Stimulated activated naive CD8-positive, alpha-beta T cell treated with anti-CD3 and anti-CD28 coated beads, Interleukin-15, Interleukin-2, amounts not matched to agents 100 ng/mL and 50 ng/mL, for 24 hours (primary cell): Measurements from ENCODE around the gene SLAMF9.

ENCODE experiments used
- H3K27ac Mint-ChIP-seq: one replicate; pipeline ENCODE4 v1.8.0; 2021; ENCODE audit warnings: mild to moderate bottlenecking, mixed read lengths
- H3K27me3 Mint-ChIP-seq: one replicate; pipeline ENCODE4 v1.8.0; 2021; ENCODE audit warnings: mixed read lengths
- H3K36me3 Mint-ChIP-seq: one replicate; pipeline ENCODE4 v1.8.0; 2021; ENCODE audit warnings: low read depth, mixed read lengths
- H3K4me1 Mint-ChIP-seq: one replicate; pipeline ENCODE4 v1.8.0; 2021; ENCODE audit warnings: low read depth, mixed read lengths
- H3K4me3 Mint-ChIP-seq: one replicate; pipeline ENCODE4 v1.8.0; 2021; ENCODE audit warnings: mild to moderate bottlenecking, mixed read lengths
- H3K9me3 Mint-ChIP-seq: one replicate; pipeline ENCODE4 v1.8.0; 2021; ENCODE audit warnings: mixed read lengths

SLAMF9 gene

DNA sequence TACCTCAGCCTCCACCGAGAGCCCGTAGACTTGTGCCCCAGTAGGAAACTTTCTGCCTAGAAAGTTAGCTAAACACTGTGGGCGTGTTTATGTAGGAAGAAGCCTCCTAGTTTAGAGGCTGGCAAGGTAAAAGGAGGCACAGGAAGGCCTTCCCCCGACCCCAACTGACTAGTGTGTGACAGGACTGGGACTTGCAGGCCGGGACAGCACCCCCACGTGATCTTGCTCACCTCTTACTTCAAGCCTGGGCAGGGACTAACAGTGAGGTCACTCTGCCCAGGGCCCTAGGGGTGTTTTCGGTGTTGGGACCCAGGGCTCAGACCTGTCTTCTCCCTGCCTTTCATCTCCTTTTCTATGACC, 28.3 kb downstream of the SLAMF9 start:
- no peaks in the 10 kb centered on the region for H3K27me3 Mint-ChIP-seq
- H3K4me3 Mint-ChIP-seq: peak overlapping the region; percentile 98
- H3K27ac Mint-ChIP-seq: peak overlapping the region; percentile 99
- peaks cover 34% of the 10 kb centered on the region for H3K36me3 Mint-ChIP-seq
- peaks cover 48% of the 10 kb centered on the region for H3K4me1 Mint-ChIP-seq
- H3K9me3 Mint-ChIP-seq: no peaks in the 10 kb centered on the region

DNA sequence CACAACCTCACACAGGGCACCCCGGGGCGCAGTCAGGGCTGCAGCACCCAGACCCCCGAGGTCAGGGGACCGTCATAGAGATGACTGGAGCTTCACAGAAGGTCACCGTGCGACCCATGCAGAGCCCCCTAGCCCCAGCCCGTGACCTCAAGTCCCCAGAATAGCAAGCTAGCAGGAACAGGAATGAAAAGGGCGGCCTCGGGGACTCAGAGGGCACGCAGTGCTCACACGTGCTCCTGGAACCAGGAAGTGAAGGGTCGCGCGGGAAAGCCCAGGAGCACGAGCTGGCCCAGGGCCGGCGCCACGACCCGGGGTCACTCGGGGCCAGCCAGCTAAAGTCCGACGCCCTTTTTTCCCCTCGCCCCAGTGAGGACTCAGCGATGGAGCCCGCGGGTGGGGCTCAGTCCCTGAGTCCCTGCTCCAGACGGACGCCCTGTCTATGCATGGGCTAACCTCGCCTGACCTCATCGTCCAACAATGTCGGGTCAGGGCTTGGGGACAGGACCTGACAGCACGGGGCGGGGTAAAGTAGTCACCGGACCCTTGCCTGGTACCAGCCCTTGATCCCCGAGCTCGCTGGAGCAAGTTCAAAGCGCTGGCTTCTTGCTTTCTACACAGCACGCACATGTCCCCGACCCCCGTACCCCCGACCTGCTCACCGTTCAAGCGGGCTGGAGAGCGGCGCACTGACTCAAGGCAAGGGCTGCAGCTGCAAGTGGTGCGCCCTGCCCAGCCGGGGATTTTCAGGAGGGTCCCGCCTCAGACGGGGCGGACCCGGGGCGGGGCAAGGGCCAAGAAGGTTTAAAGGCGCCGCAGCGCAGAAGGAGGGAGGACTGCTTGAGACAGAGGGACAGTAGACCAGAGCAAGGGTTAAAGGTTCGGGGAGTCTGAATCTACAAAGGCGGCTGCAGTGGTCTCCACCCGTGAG, 29.0 kb downstream of the SLAMF9 start, which contains the start of gene TAGLN2:
Gene TAGLN2, minus strand, starts transcription at position 717 of the 928 bp plus-strand sequence. CDS start 4,998 bp downstream, outside the sequence.
- Mint-ChIP-seq H3K9me3 (no peaks in the 10 kb centered on the region), H3K4me3 (peak within 1 kb of the TSS; percentile 98), H3K36me3 (peaks cover 41% of the 10 kb centered on the region), H3K27ac (peak within 1 kb of the TSS; percentile 99), H3K4me1 (peaks cover 55% of the 10 kb centered on the region), H3K27me3 (no peaks in the 10 kb centered on the region)

DNA sequence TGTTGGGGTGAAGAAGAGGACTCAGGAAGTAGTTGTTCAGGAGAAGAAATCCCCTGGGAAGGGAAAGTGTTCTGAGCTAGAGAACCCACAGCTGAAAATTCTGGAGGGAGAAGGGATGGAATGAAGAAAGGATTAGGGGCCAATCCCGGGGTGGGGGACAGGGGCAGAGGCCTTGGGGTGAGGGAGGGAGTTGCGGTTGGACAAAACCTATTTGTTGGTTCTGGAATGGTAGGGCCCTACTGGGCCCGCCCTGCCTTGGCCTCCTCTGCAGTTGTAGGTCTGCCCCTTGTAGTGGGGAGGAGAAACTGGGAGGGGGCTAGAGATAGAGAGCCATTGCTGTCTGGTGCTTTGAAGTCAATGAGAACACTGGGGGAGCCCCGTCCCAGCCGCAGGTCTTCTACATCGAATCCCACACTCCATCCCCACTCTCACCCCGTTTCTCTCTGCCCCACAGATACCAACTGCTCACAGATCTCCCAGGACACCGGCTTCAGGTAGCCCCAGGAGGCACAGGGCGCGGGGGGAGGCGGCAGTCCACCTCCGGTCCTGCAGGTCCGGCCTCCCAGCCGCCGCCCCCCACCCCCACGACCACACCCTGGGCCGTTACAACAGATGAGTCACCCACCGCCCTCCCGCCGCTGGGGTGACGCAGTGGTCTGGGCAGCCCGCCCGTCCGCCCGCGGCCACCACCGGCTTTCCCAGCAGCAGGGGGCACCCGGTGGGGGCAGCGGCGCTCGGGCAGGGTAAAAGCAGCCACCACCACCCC, 29.8 kb downstream of the SLAMF9 start:
- Mint-ChIP-seq H3K36me3 (peaks cover 49% of the 10 kb centered on the region), H3K4me3 (peak overlapping the region; percentile 98), H3K27ac (peak overlapping the region; percentile 99), H3K9me3 (no peaks in the 10 kb centered on the region), H3K27me3 (no peaks in the 10 kb centered on the region), H3K4me1 (peaks cover 63% of the 10 kb centered on the region)

DNA sequence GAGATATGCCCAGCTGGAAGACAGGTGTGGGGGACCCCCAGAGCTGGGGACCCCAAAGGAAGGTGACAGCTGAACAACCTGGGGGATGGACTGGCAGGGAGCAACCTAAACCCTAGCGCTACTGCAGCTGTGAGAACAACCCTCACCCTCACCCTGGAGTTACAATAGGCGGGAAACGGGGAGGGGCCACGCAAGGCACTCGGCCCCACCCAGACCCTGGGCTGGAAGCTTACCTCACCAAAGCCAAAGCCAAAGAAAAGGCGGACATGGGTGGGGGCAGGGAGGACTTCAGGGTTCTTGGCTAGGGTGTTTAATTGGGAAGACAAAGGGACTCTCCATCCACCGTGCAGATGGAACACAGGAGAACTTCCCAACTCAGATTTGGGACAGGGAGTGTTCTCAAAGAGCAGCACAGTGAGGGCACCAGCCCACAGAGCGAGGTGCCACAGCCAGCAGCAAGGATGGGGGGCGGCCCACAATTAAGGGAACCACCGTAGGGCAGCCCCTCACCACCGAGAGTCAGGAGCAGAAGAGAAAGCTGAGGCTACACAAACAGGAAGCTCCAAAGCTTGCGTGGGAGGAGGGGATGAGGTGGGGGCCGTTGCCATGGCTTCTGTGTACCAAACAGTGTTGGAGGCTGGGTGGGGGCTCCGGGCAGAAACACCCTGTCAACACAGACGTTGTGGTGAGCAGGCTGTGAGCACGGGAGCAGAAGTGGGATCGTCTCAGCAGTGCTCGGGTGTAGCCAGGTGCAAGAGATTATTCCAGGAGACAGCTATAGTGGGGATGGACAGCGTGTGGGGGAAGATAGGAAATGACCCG, 30.6 kb downstream of the SLAMF9 start:
- Mint-ChIP-seq H3K4me1 (peaks cover 70% of the 10 kb centered on the region), H3K4me3 (peak overlapping the region; percentile 98), H3K27me3 (no peaks in the 10 kb centered on the region), H3K36me3 (peaks cover 55% of the 10 kb centered on the region), H3K9me3 (no peaks in the 10 kb centered on the region), H3K27ac (peak overlapping the region; percentile 99)

DNA sequence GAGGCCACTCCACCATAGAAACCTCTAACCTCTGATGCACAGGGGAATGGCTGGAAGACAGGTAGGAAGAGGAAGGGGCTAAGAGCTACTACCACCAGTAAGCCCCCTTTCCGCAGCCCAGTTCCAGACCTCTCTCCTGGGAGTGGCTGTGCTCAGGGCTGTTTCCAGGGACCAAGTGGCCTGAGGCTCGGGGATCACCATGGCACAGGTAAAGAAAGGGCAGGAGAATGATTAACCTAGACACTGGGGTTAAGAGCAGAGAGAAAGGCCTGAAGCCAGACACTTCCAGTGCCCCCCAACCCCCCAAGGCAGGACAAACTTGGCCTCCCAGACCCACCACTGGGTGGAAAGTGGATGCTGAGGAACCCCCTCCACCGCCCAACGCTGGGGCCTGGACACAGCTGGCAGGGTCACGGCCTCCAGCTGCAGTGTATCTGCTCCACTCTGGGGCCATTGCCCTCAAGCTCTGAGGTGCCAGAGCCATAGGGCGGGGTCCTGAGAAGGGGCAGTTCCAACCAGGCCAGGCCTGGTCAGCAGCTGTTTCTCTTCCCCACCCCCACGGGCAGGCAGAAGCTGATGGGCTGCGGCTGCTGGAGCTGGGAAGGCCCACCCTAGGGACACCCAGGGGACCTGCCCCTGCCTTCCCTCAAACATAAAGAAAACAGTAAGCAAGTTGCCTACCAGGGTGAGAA, 31.4 kb downstream of the SLAMF9 start:
- H3K4me1 Mint-ChIP-seq: peaks cover 78% of the 10 kb centered on the region
- peak overlapping the region; percentile 99 for H3K27ac Mint-ChIP-seq
- H3K9me3 Mint-ChIP-seq: no peaks in the 10 kb centered on the region
- peaks cover 63% of the 10 kb centered on the region for H3K36me3 Mint-ChIP-seq
- H3K4me3 Mint-ChIP-seq: peak overlapping the region; percentile 98
- H3K27me3 Mint-ChIP-seq: no peaks in the 10 kb centered on the region

DNA sequence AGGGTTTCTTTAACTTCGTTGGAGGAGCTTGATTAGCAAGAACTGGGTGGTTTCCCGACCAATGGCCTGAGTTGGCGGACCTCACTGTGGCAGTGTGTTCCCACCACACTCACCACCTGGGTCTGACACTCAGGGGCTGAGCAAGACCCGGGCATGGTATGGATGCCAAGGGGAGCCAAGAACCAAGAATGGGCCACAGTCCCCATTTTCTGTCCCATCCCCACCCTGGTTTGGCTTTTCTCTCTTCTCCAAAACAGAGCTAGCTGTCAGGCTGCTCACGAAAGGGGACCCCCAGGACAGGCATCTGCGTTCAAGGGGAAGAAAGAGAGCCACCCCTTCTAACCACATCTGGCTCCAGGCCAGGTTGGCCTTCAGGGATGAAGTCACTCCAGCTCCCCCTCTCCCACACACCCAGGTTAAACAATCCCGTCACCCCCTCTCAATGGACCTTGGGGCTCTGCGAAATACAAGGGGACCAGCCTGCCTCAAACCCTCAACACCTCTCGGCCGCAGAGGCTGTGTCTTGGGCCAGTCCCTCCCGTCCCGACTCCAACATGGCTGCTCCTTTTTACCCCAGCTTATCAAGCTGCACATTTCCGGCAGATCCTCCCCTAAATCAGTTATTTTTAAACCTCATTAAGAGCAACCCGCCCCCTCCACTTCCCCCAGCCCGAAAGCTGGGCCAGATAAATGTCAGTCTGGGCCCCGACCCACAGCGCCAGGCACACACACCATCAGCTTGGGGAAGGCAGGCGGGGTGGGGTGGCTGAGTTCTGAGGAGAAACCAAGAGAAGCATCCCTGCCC, 32.1 kb downstream of the SLAMF9 start:
- H3K27me3 Mint-ChIP-seq: no peaks in the 10 kb centered on the region
- peak overlapping the region; percentile 71 for H3K27ac Mint-ChIP-seq
- peaks cover 82% of the 10 kb centered on the region for H3K4me1 Mint-ChIP-seq
- H3K4me3 Mint-ChIP-seq: peak overlapping the region; percentile 98
- peaks cover 67% of the 10 kb centered on the region for H3K36me3 Mint-ChIP-seq
- H3K9me3 Mint-ChIP-seq: no peaks in the 10 kb centered on the region

DNA sequence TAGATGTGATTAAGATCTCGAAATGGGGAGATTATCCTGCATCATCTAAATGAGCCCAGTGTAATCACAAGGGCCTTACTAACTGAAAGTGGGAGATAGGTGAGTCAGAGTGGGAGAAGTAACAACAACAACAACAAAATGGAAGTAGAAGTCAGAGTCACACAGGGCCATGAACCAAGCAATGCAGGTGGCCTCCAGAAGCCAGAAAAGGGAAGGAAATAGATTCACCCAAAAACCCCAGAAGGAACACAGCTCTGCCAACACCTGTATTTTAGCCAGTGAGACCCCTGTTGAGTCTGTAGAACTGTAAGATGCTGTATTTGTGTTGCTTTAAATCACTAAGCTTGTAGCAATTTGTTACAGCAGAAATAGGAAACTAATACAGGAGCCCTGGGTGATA, 32.8 kb downstream of the SLAMF9 start:
- H3K27me3 Mint-ChIP-seq: no peaks in the 10 kb centered on the region
- H3K27ac Mint-ChIP-seq: peak overlapping the region; percentile 71
- H3K4me3 Mint-ChIP-seq: peak overlapping the region; percentile 98
- H3K36me3 Mint-ChIP-seq: peaks cover 73% of the 10 kb centered on the region
- H3K9me3 Mint-ChIP-seq: no peaks in the 10 kb centered on the region
- H3K4me1 Mint-ChIP-seq: peaks cover 78% of the 10 kb centered on the region

DNA sequence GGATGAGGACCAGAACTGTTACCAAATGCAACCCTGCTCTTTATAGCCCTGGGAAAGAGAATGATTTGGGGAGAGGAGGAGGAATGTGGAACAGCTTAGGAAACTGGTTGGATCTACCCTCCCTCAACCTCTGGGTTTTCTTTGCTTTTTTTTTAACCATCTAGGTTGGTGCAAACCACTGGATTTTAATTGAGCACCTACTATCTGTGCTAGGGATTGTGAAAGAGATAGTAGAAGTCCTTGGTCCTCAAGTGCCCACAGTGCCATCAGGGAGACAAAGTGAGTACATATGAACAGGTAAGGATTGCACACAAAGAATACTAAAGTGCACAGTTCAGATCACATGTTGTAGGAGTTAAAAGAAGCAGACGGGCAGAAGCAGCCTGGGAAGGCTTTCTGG, 33.4 kb downstream of the SLAMF9 start:
- Mint-ChIP-seq H3K36me3 (peaks cover 77% of the 10 kb centered on the region), H3K9me3 (no peaks in the 10 kb centered on the region), H3K4me3 (peak overlapping the region; percentile 98), H3K27me3 (no peaks in the 10 kb centered on the region), H3K4me1 (peaks cover 72% of the 10 kb centered on the region), H3K27ac (peak overlapping the region; percentile 71)

DNA sequence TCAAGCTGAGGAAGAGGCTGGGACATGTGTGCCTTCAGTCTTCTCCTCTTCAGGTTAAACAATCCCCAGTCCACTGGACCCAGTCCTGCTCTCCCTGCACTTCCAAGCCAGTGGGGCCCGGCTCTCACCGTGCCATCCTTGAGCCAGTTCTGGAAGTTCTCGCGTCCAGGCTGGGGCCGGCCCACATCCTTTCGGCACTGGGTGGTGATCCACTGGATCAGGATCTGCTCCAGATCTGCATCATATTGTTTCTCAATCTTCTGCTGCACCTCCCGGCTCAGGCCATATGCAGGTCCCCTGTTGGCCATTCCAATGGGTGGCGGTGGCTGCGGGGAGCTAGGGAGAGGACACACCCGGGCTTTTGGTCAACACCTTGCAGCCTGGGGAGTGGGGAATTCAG, 33.8 kb downstream of the SLAMF9 start:
- Mint-ChIP-seq H3K36me3 (peaks cover 78% of the 10 kb centered on the region), H3K27me3 (no peaks in the 10 kb centered on the region), H3K27ac (peak overlapping the region; percentile 71), H3K4me1 (peaks cover 68% of the 10 kb centered on the region), H3K4me3 (no peak overlapping the region), H3K9me3 (no peaks in the 10 kb centered on the region)

DNA sequence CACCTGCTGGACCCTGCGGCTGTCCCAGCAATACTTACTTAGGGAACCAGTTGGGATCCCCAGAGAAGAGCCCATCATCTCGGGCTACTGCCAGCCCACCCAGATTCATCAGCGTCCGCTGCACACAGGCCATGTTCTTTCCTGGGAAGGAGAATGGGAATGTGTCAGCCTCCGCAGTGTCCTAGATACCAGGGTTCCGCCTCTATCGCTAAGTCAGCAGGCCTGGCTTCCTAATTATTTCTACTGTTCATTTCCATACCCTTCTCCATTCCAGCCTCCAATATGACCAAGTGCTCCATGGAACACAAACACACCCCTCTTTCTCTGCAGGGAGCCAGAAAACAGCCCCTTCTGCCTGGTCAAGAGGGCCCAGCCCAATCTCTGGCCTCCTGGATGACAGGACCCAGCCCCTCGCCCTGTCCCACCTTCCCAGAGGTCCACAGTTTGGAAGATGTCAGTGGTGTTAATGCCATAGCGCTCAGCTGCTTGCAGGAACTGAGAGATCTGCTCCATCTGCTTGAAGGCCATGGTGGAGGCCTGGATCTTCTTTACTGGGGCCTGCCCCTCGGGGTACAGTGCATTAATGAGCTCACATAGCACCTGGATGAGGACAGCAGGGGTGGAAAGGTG, 34.7 kb downstream of the SLAMF9 start:
- peak overlapping the region; percentile 39 for H3K27ac Mint-ChIP-seq

DNA sequence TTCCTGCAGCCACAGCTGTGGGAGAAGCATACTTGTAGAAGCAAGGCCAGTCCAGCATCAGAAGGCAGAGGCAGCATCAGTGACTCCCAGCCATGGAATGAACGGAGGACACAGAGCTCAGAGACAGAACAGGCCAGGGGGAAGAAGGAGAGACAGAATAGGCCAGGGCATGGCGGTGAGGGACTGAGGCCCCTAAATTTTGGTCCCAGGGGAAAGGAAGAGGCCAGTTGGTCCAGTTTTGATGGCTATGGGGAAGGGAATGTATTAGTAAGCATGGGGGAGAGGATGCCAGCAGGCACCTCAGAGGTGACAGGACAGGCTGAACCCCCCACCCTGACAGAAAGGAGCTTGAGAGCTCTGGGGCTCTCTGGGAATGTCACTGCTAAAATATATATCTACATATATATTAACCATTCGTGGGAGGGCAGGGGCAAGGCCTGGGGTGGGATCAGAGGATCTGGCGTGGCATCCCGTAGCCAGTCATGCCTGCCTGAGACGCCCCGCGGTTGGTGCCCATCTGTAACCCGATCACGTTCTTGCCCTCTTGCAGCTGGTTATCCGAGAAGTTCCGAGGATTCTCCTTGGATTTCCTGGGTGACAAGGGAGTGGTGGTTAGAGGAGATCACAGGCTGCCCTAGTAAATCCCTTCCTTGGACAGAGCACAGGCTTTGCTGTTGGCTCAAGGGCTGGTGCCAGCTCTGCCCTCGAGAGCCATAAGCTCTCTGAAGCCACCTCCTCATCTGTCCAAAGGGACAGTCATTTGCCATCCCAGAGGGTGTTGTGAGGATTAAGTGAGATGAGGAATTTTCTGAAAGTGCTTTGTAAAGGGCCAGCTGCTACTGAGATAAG, 35.5 kb downstream of the SLAMF9 start:
- Mint-ChIP-seq H3K27me3 (no peaks in the 10 kb centered on the region), H3K27ac (peak overlapping the region; percentile 82), H3K4me3 (peak overlapping the region; percentile 40), H3K36me3 (peaks cover 73% of the 10 kb centered on the region), H3K9me3 (no peaks in the 10 kb centered on the region), H3K4me1 (peaks cover 71% of the 10 kb centered on the region)

More for the DNA sequence above, 34.7 kb downstream of the SLAMF9 start:
- Mint-ChIP-seq H3K4me3 (peak overlapping the region; percentile 33), H3K4me1 (peaks cover 68% of the 10 kb centered on the region), H3K36me3 (peaks cover 78% of the 10 kb centered on the region), H3K27me3 (no peaks in the 10 kb centered on the region), H3K9me3 (no peaks in the 10 kb centered on the region)

DNA sequence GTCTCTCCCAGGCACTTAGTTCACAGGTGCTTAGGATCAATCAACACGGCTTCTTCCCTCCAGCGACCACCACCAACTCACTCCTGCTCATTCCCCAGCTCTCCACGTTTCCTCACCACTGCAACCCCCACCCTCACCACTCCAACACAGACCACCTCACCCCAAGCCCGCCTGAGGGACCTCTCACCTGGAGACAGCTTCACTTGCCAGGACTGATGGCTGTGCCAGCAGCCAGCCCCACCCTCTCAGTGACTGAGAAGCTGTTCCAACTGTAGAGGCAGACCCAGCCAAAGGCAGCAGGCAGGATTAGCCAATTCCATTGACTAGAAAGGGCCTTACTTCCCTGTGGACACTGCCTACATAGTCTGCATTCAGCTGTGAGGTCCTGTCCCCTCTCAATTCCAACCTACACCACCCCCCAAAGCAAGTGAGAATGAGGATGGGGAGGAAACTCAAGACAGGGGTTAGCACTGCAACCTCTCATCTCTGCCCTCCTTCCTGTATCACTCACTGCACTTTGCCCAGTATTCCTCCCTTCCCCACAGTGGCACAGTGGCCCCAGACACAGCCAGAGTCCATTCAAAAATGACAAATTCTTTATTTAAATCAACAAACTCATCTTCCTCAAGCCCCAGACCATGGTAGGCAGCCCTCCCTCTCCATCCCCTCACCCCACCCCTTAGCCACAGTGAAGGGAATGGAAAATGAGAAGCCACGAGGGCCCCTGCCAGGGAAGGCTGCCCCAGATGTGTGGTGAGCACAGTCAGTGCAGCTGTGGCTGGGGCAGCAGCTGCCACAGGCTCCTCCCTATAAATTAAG, 36.3 kb downstream of the SLAMF9 start:
- H3K27ac Mint-ChIP-seq: peak overlapping the region; percentile 82
- no peaks in the 10 kb centered on the region for H3K9me3 Mint-ChIP-seq
- H3K4me1 Mint-ChIP-seq: peaks cover 67% of the 10 kb centered on the region
- peaks cover 69% of the 10 kb centered on the region for H3K36me3 Mint-ChIP-seq
- H3K27me3 Mint-ChIP-seq: no peaks in the 10 kb centered on the region
- H3K4me3 Mint-ChIP-seq: peak overlapping the region; percentile 40
